ENCODE data around the gene TMIGD3.

GRCh38 chr1:111503585-111504060 is at the start of gene TMIGD3, which contains the start of gene ADORA3:
- no peak for TF ChIP-seq CTCF (IDR thresholded peaks at IDR 0.05)
- TF ChIP-seq POLR2A (IDR thresholded peaks at IDR 0.05): peak; percentile 61

Data from right lobe of liver (tissue), 4 donors.